Retinal pigment epithelial cell (primary cell): Measurements from ENCODE around the gene AK5.

Source experiments
- DNase-seq: peaks from one replicate; pipeline ENCODE4 v3.0.0-alpha.2; 2010; ENCODE audit warnings: low read depth
- H3K4me3 ChIP-seq: 2 replicates; pipeline ENCODE4 v1.5.1; 2011; ENCODE audit warnings: mild to moderate bottlenecking, low read length, control low read depth, moderate library complexity
- TF ChIP-seq, protein P1 (sequence below): conservative IDR thresholded peaks from 2 replicates; pipeline ENCODE4 v1.5.1; 2011; ENCODE audit warnings: low read depth, low read length, control low read depth, inconsistent platforms

AK5 gene

DNA sequence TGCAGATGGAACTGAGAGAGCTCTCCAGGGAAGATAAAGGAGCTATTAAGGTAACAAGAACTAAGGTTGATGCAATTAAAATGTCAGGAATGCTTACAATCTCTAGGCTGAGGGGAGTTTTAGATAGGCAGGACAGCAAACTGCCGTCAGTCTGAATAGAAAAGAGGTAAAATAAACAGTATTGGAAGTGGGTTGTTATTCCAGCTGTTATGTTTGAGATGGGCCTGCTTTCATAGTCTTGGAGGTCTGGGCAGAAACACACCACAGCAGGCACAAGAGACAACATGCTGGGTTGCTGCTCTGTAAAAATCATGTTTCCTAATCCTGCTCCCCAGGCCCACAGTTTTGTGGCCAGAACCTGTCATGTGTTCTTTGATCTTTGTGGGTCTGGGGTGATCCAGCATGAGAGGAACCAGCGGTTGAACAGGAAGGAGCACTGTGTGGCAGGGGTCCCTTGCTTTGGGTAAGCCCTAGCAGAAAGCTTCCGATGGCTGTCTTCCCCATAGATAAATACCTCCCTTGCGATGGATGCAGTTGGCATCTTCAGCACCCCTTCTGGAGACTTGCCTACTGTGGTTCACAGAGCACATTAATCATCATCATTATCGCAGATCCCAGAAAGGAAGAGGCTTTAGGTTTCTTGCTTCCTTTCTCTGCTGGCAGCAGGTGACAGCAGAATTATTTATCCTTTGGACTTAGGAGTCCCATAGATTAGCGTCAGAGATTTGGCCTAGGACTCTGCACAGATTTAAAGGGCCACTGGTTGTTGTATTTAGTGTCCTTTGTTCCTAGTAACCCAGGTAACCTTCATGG, 97.1 kb downstream of the AK5 start:
- DNase-seq, result no peak
- TF ChIP-seq, protein P1, sequence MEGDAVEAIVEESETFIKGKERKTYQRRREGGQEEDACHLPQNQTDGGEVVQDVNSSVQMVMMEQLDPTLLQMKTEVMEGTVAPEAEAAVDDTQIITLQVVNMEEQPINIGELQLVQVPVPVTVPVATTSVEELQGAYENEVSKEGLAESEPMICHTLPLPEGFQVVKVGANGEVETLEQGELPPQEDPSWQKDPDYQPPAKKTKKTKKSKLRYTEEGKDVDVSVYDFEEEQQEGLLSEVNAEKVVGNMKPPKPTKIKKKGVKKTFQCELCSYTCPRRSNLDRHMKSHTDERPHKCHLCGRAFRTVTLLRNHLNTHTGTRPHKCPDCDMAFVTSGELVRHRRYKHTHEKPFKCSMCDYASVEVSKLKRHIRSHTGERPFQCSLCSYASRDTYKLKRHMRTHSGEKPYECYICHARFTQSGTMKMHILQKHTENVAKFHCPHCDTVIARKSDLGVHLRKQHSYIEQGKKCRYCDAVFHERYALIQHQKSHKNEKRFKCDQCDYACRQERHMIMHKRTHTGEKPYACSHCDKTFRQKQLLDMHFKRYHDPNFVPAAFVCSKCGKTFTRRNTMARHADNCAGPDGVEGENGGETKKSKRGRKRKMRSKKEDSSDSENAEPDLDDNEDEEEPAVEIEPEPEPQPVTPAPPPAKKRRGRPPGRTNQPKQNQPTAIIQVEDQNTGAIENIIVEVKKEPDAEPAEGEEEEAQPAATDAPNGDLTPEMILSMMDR, result no peak
- H3K4me3 ChIP-seq, result no peak overlapping the region

- DNase-seq, result no peak
- H3K4me3 ChIP-seq, result no peak overlapping the region
- TF ChIP-seq, protein P1, result no peak
Observed at GRCh38 chr1:77382366-77382765, 100.5 kb downstream of the AK5 start.

DNA sequence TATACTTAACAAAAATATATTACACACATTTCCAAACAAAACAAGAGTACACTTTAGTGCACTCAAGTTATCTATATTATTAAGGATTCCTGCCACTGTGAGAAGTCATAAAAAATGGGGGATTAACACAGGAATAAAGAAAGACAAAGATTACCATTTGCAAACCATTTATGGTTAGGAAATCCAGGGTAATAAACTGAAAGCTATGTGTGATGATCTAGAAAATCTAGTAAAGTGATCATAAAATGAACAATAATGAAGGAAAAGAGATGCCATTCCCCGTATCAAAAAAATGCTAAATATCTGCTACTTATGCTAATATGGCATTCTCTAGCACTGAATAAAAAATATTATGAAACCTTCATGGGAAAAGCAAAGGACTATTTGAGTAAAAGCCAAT, 101.4 kb downstream of the AK5 start:
- TF ChIP-seq, protein P1, result no peak
- no peak for DNase-seq
- H3K4me3 ChIP-seq, result no peak overlapping the region

DNA sequence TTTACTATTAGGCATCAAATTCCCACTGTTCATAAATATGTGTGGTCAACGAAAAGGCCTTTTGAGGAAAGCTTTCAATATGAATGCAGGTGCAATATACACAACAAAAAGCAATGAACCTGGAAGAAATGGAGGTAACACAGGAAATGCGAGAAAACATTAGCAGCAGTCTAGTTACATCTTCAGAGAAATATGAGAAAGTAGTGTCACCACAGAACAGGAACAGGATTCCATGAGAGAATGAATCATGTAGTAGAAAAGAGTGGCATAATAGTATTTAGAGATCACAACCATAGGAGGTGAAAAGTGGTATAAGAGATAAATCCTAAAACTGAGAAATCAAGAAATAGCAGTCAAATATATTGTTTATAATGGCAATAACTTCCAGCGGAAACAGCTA, 103.7 kb downstream of the AK5 start:
- H3K4me3 ChIP-seq, result no peak overlapping the region
- TF ChIP-seq, protein P1, result no peak
- no peak for DNase-seq

DNA sequence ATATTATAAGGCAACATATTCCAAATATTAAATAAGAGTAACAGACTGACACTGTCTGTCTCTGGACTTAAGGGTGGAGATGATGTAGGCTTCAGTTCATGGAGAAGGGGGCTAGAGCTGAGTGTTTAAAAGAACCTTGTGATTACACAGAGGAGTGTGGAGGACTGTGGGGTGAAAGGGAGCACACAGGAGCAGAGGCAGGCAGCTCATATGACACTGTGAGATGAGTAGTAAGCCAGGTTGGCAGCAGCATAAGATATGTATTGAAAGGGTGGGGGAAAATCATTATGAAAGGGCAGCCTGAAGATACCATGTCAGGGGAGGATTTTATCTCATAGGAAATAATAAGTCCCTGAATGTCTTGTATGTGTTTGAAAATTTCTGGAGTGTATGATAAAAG, 104.5 kb downstream of the AK5 start:
- DNase-seq, result no peak
- H3K4me3 ChIP-seq, result no peak overlapping the region
- TF ChIP-seq, protein P1, result no peak

DNA sequence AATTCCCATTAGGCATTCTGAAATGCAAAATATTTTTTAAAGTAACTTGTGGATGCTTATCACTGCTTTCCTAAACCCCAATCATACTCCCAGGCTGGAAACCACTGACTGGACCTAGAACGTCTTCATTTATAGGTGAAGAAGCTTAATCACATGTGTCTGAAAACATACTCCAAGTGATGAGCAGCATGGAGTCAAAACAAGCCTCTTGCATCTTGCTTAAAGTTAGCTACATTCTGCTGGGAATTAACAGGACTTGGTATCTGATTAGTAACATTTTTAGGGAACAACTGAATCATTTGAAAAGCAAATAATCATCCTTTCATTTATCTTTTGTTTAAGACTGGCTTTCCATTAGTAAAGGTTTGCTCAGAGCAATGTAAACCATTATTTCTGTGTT, 105.7 kb downstream of the AK5 start:
- no peak for DNase-seq
- no peak overlapping the region for H3K4me3 ChIP-seq

DNA sequence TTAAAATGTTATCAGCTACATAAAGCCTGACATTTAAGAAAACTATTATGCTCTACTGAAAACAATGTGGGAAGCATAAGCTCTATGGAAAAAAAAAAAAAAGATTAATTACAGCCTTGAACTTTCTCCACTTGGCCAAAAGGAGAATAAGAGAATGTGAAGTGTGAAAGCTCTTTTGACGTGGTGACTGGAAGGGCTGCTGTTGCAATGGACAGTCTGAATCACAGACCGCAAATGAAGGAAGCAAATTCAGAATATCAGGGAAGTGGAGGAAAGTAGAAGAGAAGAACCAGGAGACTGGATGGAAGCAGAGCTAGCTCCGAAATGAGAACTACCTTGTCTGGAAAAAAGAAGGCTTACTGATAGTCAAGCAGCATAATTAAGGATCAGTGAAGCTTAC, 106.8 kb downstream of the AK5 start:
- no peak for DNase-seq
- TF ChIP-seq, protein P1, result no peak
- H3K4me3 ChIP-seq, result no peak overlapping the region

More for the DNA sequence above, 105.7 kb downstream of the AK5 start:
- TF ChIP-seq, protein P1, result no peak
